GM10847 (cell line): ENCODE results near the gene EIF2D.
A peak's percentile ranks its signal among the peaks of the same experiment; 100 is the strongest.

Source experiments
- POLR2A ChIP-seq: IDR thresholded peaks from 2 replicates; pipeline ENCODE4 v1.6.1; 2011; ENCODE audit not compliant: insufficient read length; ENCODE audit errors: extremely low read depth

Gene EIF2D

GRCh38 chr1:206643118-206643698 is 30.9 kb upstream of the EIF2D start:
- no peak for TF ChIP-seq POLR2A

DNA sequence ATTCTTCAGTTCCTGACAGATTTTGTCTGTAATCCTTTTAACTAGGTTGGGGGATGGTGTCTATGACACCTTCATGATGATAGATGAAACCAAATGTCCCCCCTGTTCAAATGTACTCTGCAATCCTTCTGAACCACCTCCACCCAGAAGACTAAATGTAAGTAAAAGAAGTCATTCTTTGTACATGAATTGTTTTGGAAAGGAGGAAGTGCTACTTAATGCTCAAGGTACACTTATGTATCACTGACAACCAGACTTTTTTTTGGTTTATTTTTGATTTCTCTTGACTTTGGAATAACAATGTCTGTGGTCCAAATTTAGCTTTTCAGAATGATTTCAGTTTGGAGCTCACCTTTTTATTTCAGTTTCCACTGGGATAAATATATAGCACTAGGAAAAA is 25.3 kb upstream of the EIF2D start:
- no peak for TF ChIP-seq POLR2A

DNA sequence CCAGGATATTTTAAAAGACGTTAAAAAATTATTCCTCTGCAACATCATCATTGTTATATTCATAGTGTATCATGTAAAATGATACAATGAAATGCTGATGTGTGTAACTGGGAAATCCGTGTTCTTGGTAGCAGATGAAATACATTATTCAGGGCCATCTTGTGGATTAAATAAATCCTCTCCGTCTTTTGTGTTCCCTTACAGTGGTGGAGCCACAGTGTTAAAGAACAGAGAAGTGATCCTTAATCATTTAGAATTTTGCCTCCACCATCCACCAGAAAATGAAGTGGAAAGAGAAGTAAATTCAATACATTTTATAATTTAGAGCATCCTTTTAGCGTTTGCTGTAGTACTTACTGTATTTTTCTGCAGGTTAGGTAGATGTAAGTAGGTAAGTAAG is 24.4 kb upstream of the EIF2D start:
- no peak for TF ChIP-seq POLR2A

DNA sequence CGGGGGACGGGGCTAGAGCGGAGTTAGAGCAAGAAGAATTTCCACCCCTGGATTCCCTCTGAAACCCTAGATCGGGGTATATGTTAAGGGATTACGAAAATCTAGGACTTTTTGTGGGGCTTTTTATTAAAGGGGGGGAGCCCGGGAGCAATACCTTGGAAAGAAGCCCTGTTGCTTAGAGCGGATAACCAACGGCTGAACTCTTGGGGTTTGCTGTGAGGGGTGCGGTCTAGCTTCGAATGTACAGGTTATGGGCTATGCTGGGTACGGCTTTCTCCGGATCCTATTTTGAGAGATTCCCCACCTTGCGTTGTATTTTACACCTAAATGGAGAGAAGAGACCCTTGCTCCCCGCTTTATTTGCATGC is 23.7 kb upstream of the EIF2D start:
- no peak for TF ChIP-seq POLR2A

DNA sequence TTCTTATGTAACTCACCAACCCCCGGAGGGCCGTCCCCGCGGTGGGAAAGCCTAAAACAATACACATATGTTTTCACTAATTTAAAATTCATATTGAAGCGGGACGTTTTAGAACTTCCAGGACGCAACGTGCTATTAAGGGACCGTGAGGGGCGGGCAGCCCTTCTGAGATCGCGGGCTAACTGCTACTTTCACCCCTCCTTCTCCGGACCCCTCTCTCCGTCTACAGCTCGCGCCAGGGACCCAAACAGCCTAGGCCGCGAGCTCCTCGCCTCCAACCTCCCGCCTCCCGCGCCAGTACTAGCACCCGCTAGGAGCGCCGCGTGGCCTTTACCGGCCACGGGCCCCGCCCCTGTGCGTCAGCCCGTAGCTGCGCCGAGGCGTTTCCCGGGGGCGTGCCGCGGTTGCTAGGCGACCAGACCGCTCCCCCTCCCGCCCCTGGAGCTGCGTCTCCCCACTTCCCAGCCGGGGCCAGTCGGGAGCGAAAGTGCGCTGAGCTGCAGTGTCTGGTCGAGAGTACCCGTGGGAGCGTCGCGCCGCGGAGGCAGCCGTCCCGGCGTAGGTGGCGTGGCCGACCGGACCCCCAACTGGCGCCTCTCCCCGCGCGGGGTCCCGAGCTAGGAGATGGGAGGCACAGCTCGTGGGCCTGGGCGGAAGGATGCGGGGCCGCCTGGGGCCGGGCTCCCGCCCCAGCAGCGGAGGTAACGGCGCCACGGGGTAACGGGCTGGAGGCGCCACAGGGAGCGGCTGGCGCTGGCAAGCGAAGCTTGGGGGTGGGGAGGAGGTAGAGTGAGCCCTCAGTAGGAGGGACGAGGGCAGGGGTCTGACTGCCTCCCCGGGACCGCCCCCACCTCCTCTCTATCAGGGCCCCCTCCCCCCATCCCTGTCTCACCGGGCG is 23.1 kb upstream of the EIF2D start, which contains the start of gene DYRK3:
Gene DYRK3, plus strand, starts transcription at position 457 of the 898 bp plus-strand sequence. Its CDS starts 168 bp downstream, at position 625.
- peak; percentile 86 for TF ChIP-seq POLR2A

- no peak for TF ChIP-seq POLR2A
Measured at GRCh38 chr1:206634365-206635079, 22.3 kb upstream of the EIF2D start.

DNA sequence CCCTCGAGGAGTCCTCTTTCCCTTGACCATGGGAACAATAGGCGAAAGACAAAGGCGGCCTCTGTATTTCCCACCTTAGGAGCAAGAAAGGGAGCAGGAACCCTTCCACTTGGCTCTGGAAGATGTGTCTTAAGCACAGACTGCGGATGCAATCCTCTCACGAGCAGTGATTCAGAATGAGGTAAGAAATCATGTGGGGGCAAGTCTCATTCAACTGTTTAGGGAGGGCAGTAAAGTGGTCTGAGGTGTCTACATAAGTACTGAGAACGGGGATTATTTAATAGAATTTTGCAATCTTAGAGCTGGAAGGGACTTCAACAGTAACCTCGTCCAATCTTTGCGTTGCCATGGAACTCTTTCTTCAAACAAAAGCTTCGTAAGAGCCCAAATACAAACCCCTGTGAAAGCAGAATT is 21.4 kb upstream of the EIF2D start:
- TF ChIP-seq POLR2A: no peak

DNA sequence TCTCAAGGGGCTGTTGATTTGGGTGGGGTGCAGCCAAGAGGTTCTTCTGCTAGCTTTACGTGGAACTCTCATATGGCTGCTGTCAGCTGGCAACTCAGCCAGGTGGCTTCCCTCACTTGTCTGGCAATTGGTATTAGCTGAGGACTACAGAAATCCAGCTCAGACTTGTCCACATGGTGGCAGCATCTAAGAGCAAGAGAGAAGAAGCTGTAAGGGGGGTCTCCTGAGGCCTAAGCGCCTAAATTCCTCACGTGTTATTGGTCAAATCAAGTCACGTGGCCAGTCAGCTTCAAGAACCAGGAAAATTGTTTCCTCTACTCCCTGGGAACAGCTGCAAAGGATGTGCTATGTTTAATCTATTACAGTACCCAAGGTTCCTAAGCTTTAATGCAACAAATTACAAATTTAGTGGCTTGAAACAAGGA is 18.8 kb upstream of the EIF2D start:
- TF ChIP-seq POLR2A: no peak

DNA sequence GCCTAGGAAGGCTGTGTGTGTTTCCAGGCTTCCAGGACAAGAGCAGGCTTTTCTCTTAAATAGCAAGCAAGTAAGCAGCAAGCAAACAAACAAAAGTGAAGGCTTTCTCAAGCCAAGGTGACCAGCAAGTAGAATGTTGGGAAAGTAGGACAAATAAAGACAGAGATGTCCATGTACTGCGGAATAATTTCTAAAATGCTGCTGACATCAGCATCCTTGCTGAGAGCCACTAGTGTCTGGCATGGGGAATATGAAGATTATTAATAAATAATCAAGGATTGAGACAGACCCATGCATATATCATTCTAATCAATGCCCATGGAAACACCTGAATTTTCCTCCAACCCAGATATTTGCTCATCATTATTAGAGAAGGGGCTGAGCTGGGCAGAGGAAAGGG is 16.7 kb upstream of the EIF2D start:
- TF ChIP-seq POLR2A: no peak

DNA sequence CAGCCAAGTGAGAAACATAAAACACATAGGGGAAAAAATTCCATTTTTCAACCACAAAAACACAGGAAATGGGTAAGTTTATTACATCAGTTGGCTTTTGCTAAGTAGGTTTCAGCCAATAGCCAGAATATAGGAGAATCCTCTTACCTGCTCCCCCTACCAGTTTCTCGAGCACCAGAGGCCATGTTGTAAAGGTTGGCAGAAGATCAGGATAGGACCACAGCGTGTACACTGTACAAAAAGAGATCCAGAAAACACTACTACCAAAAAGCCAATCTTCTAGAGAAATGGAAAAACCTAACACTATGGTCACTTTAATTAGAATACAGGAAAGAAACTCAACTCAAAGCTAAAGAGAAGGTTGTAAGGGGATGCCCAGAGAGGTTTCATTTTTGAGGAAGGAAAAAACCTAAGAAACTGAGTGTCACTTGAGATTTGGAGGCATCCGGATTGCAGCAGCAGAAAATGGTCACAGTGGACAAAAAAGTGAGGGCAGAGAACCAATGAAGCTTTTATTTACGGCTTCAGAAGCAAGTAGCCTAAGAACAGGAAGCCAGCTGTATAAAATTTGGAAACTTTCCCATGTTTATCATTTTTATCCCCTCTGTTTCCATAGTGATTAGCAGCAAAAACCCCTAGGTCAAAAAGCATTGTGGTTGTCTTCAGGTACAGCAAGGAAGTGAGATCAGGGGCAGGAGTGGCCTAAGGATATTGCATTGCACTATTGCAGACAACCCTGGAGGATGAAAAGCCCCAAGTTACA is 2.9 kb downstream of the EIF2D start:
- TF ChIP-seq POLR2A: no peak

- no peak for TF ChIP-seq POLR2A
Measured at GRCh38 chr1:206608108-206608698, 4.1 kb downstream of the EIF2D start.

- TF ChIP-seq POLR2A: no peak
Measured at GRCh38 chr1:206606867-206607266, 5.4 kb downstream of the EIF2D start.

GRCh38 chr1:206604861-206605260 is 7.4 kb downstream of the EIF2D start:
- no peak for TF ChIP-seq POLR2A

DNA sequence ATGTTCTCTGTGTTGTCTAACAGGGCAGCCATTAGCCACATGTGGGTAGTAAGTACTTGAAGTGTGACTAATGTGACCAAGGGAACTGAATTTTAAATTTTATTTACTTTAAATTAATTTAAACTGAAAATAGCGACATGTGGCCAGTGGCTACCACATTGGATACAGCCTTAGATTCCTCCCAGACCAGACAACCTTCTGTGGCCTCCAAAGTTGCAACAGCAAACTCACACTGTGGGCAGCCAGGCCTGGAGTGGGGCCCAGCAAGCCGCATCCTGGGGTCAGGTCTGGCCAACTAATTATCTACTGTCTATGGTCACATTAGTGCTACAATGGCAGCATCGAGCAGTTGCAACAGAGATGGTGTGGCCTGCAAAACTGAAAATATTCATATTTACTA is 11.7 kb downstream of the EIF2D start:
- TF ChIP-seq POLR2A: no peak

DNA sequence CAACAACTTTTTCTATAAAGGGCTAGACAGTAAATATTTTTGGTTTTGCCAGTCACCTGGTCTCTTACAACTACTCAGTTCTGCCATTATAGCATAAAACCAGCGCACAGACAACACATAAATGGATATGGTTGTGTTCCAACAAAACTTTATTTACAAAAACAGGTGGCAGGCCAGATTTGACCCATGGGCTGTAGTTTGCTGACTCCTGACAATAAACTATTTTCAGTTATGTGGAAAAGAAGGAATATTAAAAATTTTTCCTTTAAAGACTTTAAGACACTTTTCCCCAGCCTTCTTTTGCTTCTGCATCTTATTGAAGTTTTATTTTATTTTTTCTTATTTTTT is 16.0 kb downstream of the EIF2D start:
- TF ChIP-seq POLR2A: no peak
